Activated CD8-positive, alpha-beta memory T cell treated with anti-CD3 and anti-CD28 coated beads, Interleukin-2, amount 50 U/mL, for 24 hours (primary cell): ENCODE data around the gene NFATC2IP.
"Not testable (repeated sequence)": the region's sequence is repeated elsewhere in the genome, so short reads cannot be mapped to it uniquely, and the experiment has no call there.

Source experiments
- DNase-seq: peaks from one replicate; pipeline ENCODE4 v3.0.0-alpha.2; 2020; ENCODE audit errors: extremely low read depth

Gene NFATC2IP

GRCh38 chr16:28974007-28974436 is 23.3 kb downstream of the NFATC2IP start:
- no peak for DNase-seq

- peak; percentile 87 for DNase-seq
Measured at GRCh38 chr16:28974437-28975157, 23.9 kb downstream of the NFATC2IP start, which contains the start of gene SPNS1. Gene SPNS1, plus strand, starts transcription at chr16:28974778. Its CDS starts 374 bp downstream, at chr16:28975152.

GRCh38 chr16:28975158-28975599 is 24.4 kb downstream of the NFATC2IP start:
- DNase-seq = no peak

- no peak for DNase-seq
Measured at GRCh38 chr16:28977703-28978662, 27.2 kb downstream of the NFATC2IP start.

GRCh38 chr16:28980330-28980729 is 29.6 kb downstream of the NFATC2IP start:
- not testable (repeated sequence) for DNase-seq

GRCh38 chr16:28980929-28981328 is 30.2 kb downstream of the NFATC2IP start:
- DNase-seq = no peak

- DNase-seq = no peak
Measured at GRCh38 chr16:28981517-28981916, 30.8 kb downstream of the NFATC2IP start.

GRCh38 chr16:28982418-28982817 is 31.7 kb downstream of the NFATC2IP start:
- DNase-seq = no peak

GRCh38 chr16:28982949-28983348 is 32.2 kb downstream of the NFATC2IP start:
- no peak for DNase-seq

- DNase-seq = no peak
Measured at GRCh38 chr16:28983644-28984043, 32.9 kb downstream of the NFATC2IP start.

- no peak for DNase-seq
Measured at GRCh38 chr16:28984091-28984490, 33.4 kb downstream of the NFATC2IP start.

- DNase-seq = no peak
Measured at GRCh38 chr16:28984619-28985135, 33.9 kb downstream of the NFATC2IP start, which contains the start of gene LAT. Gene LAT, plus strand, starts transcription at chr16:28985052. Its CDS starts 366 bp downstream, at chr16:28985418.

- no peak for DNase-seq
Measured at GRCh38 chr16:28985211-28986041, 34.7 kb downstream of the NFATC2IP start.

- no peak for DNase-seq
Measured at GRCh38 chr16:28986046-28986445, 35.3 kb downstream of the NFATC2IP start.

- no peak for DNase-seq
Measured at GRCh38 chr16:28986492-28986891, 35.8 kb downstream of the NFATC2IP start.

- DNase-seq = no peak
Measured at GRCh38 chr16:28987170-28987853, 36.6 kb downstream of the NFATC2IP start.

GRCh38 chr16:28989363-28989762 is 38.6 kb downstream of the NFATC2IP start:
- DNase-seq = no peak

GRCh38 chr16:28990375-28991040 is 39.8 kb downstream of the NFATC2IP start:
- peak; percentile 51 for DNase-seq

- no peak for DNase-seq
Measured at GRCh38 chr16:28991687-28992086, 41.0 kb downstream of the NFATC2IP start.

GRCh38 chr16:28992496-28992895 is 41.8 kb downstream of the NFATC2IP start:
- DNase-seq = no peak
